Measurements from ENCODE around the gene PPIL4. TPM values are rescaled to one million over a fixed set of nuclear protein-coding genes. Genes with fewer than 3 reads are reported as not detected.

The PPIL4 gene
- total RNA-seq, 1 experiment from 2014 or later, result 36.9 TPM

GRCh38 chr6:149493761-149494320 lies 52.0 kb downstream of the PPIL4 start:
- no peaks in the 10 kb centered on the region for H3K79me1 ChIP-seq (ENCODE audit: insufficient read depth, low read depth, low read length, poor library complexity, severe bottlenecking)
- no peak overlapping the region for H3K27ac ChIP-seq (ENCODE audit: insufficient read length, low read depth, low read length)
- no peaks in the 10 kb centered on the region for H3K79me2 ChIP-seq (ENCODE audit: insufficient read depth, low read length)
- no peak overlapping the region for H3K23ac ChIP-seq (ENCODE audit: insufficient read length, low read depth, low read length)
- no peak overlapping the region for H3K56ac ChIP-seq (ENCODE audit: insufficient read length, low read depth, low read length)
- no peak overlapping the region for H4K91ac ChIP-seq (ENCODE audit: insufficient read length, low read depth, low read length)
- H3K27me3 Mint-ChIP-seq (ENCODE audit: low read depth), result no peaks in the 10 kb centered on the region
- no CpG with 5 or more reads among the region's 7 CpGs for WGBS (ENCODE audit: extremely low coverage, insufficient read length, low lambda C conversion rate)
- H4K20me1 ChIP-seq (ENCODE audit: control insufficient read depth, insufficient read depth, insufficient read length), result no peaks in the 10 kb centered on the region
- no peaks in the 10 kb centered on the region for H3K23me2 ChIP-seq (ENCODE audit: insufficient read length, low read depth, low read length, poor library complexity, severe bottlenecking)
- no peak overlapping the region for H2BK20ac ChIP-seq (ENCODE audit: low read depth, low read length, poor library complexity, severe bottlenecking)
- H3K9me3 Mint-ChIP-seq, result no peaks in the 10 kb centered on the region
- DNase-seq, result no peak
- H2BK12ac ChIP-seq (ENCODE audit: insufficient read length, low read depth, low read length), result no peak overlapping the region
- TF ChIP-seq CTCF (conservative IDR thresholded peaks at IDR 0.05), result no peak
- no peak overlapping the region for H2BK15ac ChIP-seq (ENCODE audit: low read depth, low read length)
- H2AK5ac ChIP-seq (ENCODE audit: insufficient read length, low read length), result no peak overlapping the region
- no peaks in the 10 kb centered on the region for H3K4me1 ChIP-seq (ENCODE audit: insufficient read depth, low read length)
- no peak overlapping the region for H2BK5ac ChIP-seq (ENCODE audit: insufficient read length, low read length)
- H3K27me3 ChIP-seq (ENCODE audit: insufficient read depth, low read length), result no peaks in the 10 kb centered on the region
- H3K14ac ChIP-seq (ENCODE audit: insufficient read depth, low read length), result no peak overlapping the region
- no peak overlapping the region for H4K8ac ChIP-seq (replicated peaks; ENCODE audit: insufficient read length, low read depth, low read length)
- no peak overlapping the region for H3K9ac ChIP-seq (ENCODE audit: extremely low read depth, insufficient read length, low read length)
- H3K4me1 Mint-ChIP-seq, result 0 out of 4 replicates have a peak, but pooled peaks cover 0 to 4% of the 10 kb centered on the region in 2 experiments
- H3K4me2 ChIP-seq (ENCODE audit: insufficient read depth, insufficient read length, low read length), result no peak overlapping the region
- no peak overlapping the region for H2AFZ ChIP-seq (ENCODE audit: low read length)
- no peaks in the 10 kb centered on the region for H3K36me3 Mint-ChIP-seq (ENCODE audit: insufficient read depth in 1 of 3, low read depth in 3 of 3)
- no peak overlapping the region for H4K5ac ChIP-seq (ENCODE audit: insufficient read length, low read depth, low read length)
- H3T11ph ChIP-seq (ENCODE audit: low read length), result no peak overlapping the region
- no peak overlapping the region for H3K4me3 Mint-ChIP-seq
- H2BK120ac ChIP-seq (ENCODE audit: low read depth, low read length, poor library complexity, severe bottlenecking), result no peak overlapping the region
- H3K4ac ChIP-seq (ENCODE audit: low read depth, low read length), result no peak overlapping the region
- H3K27ac Mint-ChIP-seq, result no peak overlapping the region; a peak in 1 of 7 replicates
- no peaks in the 10 kb centered on the region for H3K9me3 ChIP-seq (ENCODE audit: control insufficient read depth, low read depth, low read length)
- H3K18ac ChIP-seq (ENCODE audit: insufficient read length, low read depth, low read length), result no peak overlapping the region

Measured in H9 (cell line).